Chondrocyte (in vitro differentiated cells): ENCODE results near the gene CLRN3. TPM values are rescaled to one million over a fixed set of nuclear protein-coding genes. Genes with fewer than 3 reads are reported as not detected.

Source experiments
- DNase-seq: peaks from one replicate; pipeline ENCODE4 v3.0.0; 2021; ENCODE audit warnings: mixed read lengths, low spot score
- H3K27ac Mint-ChIP-seq: one replicate; pipeline ENCODE4 v1.8.0; 2021; ENCODE audit warnings: mild to moderate bottlenecking, moderate library complexity, mixed read lengths; ENCODE audit not compliant: unreplicated experiment
- H3K27me3 Mint-ChIP-seq: 2 replicates; pipeline ENCODE4 v1.8.0; 2021; ENCODE audit warnings: low read depth, mixed read lengths
- H3K36me3 Mint-ChIP-seq: 2 replicates; pipeline ENCODE4 v1.8.0; 2021; ENCODE audit warnings: low read depth, mixed read lengths
- H3K4me1 Mint-ChIP-seq: 2 replicates; pipeline ENCODE4 v1.8.0; 2021; ENCODE audit warnings: low read depth, mild to moderate bottlenecking, mixed read lengths
- H3K4me3 Mint-ChIP-seq: one replicate; pipeline ENCODE4 v1.8.0; 2021; ENCODE audit warnings: mild to moderate bottlenecking, moderate library complexity, mixed read lengths; ENCODE audit not compliant: unreplicated experiment
- H3K9me3 Mint-ChIP-seq: 2 replicates; pipeline ENCODE4 v1.8.0; 2021; ENCODE audit warnings: low read depth, mixed read lengths
- total RNA-seq: library from RNA; stranded (reverse); gene quantifications from 3 replicates; pipeline ENCODE4 v1.2.1, GENCODE V29; 2021
- TF ChIP-seq, protein P1 (sequence below): fragments of 200-600 bp; sonication (generic); IDR thresholded peaks from 2 replicates; pipeline ENCODE4 v1.5.0; 2021; ENCODE audit warnings: antibody characterized with exemption, mild to moderate bottlenecking, moderate library complexity

Gene CLRN3
- total RNA-seq, 1 donor from 2014 or later: not detected

DNA sequence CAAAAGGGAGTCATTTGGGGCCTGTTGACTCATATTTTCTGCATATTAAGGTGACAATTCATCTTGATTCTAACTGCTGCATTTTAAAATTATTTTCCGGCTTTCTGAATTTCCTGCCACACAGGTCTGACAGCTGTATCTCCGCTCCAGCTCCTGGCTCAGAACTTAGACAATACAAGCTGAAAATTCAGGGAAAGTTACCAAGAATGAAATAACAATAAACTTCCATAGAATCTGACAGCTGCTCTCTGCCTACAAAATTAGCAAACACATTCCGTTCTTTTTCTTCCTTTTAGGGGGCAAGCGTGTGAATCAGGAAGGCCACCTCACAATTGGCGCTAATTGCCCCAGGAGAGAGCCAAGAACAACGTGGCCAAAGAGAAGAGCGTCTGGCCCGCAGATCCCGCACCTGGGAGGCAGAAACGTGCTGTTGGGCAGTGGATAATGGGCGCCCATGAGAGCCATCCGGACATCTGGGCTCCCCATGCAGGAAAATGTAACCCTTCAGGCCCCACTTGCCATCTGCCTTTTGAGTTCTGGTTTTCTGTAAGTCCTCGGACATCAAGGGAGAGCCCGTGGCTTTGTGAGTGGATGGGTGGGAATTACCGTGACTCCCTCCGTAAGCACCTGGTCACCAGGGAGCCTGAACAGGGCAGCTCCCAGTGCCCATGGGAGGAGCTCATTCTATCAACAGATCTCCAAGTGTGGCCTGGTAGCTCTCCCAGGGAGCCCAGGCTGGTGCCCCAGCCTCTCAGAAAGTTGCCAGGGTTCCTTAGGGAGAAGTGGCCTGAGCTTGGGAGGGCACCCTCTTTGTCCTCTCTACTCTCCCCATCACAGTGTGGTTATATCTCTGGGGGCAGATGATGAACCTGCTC, 5.0 kb downstream of the CLRN3 start:
- no peaks in the 10 kb centered on the region for H3K9me3 Mint-ChIP-seq
- H3K27me3 Mint-ChIP-seq: peaks cover 4% of the 10 kb centered on the region
- no peak overlapping the region for H3K27ac Mint-ChIP-seq
- H3K4me3 Mint-ChIP-seq: no peak overlapping the region
- TF ChIP-seq, protein P1, sequence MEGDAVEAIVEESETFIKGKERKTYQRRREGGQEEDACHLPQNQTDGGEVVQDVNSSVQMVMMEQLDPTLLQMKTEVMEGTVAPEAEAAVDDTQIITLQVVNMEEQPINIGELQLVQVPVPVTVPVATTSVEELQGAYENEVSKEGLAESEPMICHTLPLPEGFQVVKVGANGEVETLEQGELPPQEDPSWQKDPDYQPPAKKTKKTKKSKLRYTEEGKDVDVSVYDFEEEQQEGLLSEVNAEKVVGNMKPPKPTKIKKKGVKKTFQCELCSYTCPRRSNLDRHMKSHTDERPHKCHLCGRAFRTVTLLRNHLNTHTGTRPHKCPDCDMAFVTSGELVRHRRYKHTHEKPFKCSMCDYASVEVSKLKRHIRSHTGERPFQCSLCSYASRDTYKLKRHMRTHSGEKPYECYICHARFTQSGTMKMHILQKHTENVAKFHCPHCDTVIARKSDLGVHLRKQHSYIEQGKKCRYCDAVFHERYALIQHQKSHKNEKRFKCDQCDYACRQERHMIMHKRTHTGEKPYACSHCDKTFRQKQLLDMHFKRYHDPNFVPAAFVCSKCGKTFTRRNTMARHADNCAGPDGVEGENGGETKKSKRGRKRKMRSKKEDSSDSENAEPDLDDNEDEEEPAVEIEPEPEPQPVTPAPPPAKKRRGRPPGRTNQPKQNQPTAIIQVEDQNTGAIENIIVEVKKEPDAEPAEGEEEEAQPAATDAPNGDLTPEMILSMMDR: no peak
- peaks cover 14% of the 10 kb centered on the region for H3K4me1 Mint-ChIP-seq
- H3K36me3 Mint-ChIP-seq: no peaks in the 10 kb centered on the region
- DNase-seq: no peak

GRCh38 chr10:127886371-127887051, 6.2 kb downstream of the CLRN3 start:
- Mint-ChIP-seq H3K4me3 (no peak overlapping the region), H3K27ac (no peak overlapping the region), H3K4me1 (peaks cover 14% of the 10 kb centered on the region), H3K36me3 (no peaks in the 10 kb centered on the region), H3K27me3 (peaks cover 2% of the 10 kb centered on the region), H3K9me3 (no peaks in the 10 kb centered on the region)
- TF ChIP-seq, protein P1: no peak
- DNase-seq: no peak

GRCh38 chr10:127884501-127884900, 8.2 kb downstream of the CLRN3 start:
- DNase-seq: no peak
- Mint-ChIP-seq H3K27me3 (peaks cover 2% of the 10 kb centered on the region), H3K4me3 (no peak overlapping the region), H3K36me3 (no peaks in the 10 kb centered on the region), H3K27ac (no peak overlapping the region), H3K9me3 (no peaks in the 10 kb centered on the region), H3K4me1 (peaks cover 7% of the 10 kb centered on the region)
- TF ChIP-seq, protein P1: no peak

DNA sequence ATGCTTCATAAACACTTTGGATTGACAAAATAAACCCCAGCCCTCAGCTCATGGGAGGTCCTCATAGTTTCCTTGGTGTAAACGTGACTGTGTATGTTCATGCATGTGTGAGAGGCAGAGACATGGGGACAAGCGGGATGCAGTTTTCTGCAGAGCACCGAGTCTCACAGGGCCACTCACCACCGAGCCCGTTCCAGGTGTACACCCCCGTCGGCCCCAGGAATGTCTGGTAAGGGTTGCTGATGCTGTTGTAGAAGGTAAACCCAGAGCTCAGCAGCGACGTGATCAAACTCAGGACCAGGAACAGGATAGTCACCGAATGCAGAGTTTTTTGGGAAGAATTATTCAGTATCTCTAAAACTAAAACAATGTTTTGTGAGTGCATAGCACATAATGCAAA, 9.2 kb downstream of the CLRN3 start:
- H3K27ac Mint-ChIP-seq: no peak overlapping the region
- no peak for DNase-seq
- TF ChIP-seq, protein P1: no peak
- no peaks in the 10 kb centered on the region for H3K36me3 Mint-ChIP-seq
- H3K27me3 Mint-ChIP-seq: peaks cover 2% of the 10 kb centered on the region
- no peaks in the 10 kb centered on the region for H3K9me3 Mint-ChIP-seq
- H3K4me3 Mint-ChIP-seq: no peak overlapping the region
- no peaks in the 10 kb centered on the region for H3K4me1 Mint-ChIP-seq

DNA sequence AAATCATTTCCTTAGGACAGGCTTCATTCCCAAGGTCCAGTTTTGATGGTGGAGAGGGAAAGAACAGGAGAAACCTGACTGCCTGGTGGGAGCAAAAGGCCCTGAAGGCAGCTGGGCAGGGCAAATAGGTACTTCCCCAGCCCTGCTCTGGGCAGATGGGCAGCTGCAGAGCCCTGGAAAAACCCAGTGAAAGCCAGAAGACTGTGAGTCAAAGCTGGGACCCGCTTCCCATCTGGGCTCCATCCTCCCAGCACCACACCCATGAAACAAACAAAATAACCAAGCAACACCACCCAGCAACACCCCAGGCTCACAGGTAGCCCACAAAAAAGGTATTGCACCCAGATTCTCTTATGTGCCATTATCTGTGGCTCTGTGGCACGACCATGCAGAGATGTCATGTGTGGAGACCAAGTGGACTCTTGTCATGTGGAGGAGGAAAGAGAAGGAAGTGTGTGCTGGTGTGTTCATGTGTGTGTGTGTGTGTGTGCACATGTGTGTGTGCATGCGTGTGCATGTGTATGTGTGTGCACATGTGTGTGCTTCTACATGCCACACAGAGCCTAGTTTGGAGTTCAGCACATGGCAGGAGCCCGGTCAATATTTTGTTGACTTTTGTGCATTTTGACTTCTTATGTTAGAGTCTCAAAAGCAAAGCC, 9.8 kb downstream of the CLRN3 start:
- peaks cover 2% of the 10 kb centered on the region for H3K27me3 Mint-ChIP-seq
- H3K36me3 Mint-ChIP-seq: no peaks in the 10 kb centered on the region
- no peaks in the 10 kb centered on the region for H3K9me3 Mint-ChIP-seq
- H3K4me3 Mint-ChIP-seq: no peak overlapping the region
- no peak for DNase-seq
- H3K4me1 Mint-ChIP-seq: no peaks in the 10 kb centered on the region
- H3K27ac Mint-ChIP-seq: no peak overlapping the region
- TF ChIP-seq, protein P1: no peak
